Activated CD4-positive, alpha-beta T cell treated with anti-CD3 and anti-CD28 coated beads for 36 hours (primary cell): ENCODE data around the gene APCDD1L. TPM values are rescaled to one million over a fixed set of nuclear protein-coding genes. Genes with fewer than 3 reads are reported as not detected.

Experiments
- ATAC-seq: fragments of 200-7000 bp; cut with Tn5 transposase; one replicate; pipeline ENCODE4 v1.10.0; 2021; ENCODE audit warnings: mild to moderate bottlenecking, moderate library complexity
- CTCF ChIA-PET: fragments of 350-600 bp; sonication (Branson Sonifier 250); formaldehyde crosslinking; loops from one replicate; lab custom pipeline; 2021; ENCODE audit warnings: antibody characterized with exemption; lab: Charles Lee
- POLR2A ChIA-PET: fragments of 350-600 bp; sonication (Branson Sonifier 250); formaldehyde crosslinking; loops from one replicate; lab custom pipeline; 2021; ENCODE audit warnings: antibody characterized with exemption, inconsistent platforms; lab: Charles Lee
- DNase-seq: peaks from one replicate; pipeline ENCODE4 v3.0.0-alpha.2; 2020
- H3K27ac Mint-ChIP-seq: one replicate; pipeline ENCODE4 v1.8.0; 2021; ENCODE audit warnings: mixed read lengths
- H3K27me3 Mint-ChIP-seq: one replicate; pipeline ENCODE4 v1.8.0; 2021; ENCODE audit warnings: mixed read lengths
- H3K36me3 Mint-ChIP-seq: one replicate; pipeline ENCODE4 v1.8.0; 2021; ENCODE audit warnings: low read depth, mixed read lengths
- H3K4me1 Mint-ChIP-seq: one replicate; pipeline ENCODE4 v1.8.0; 2021; ENCODE audit warnings: mixed read lengths
- H3K4me3 Mint-ChIP-seq: one replicate; pipeline ENCODE4 v1.8.0; 2021; ENCODE audit warnings: mild to moderate bottlenecking, moderate library complexity, mixed read lengths
- H3K9me3 Mint-ChIP-seq: one replicate; pipeline ENCODE4 v1.8.0; 2021; ENCODE audit warnings: low read depth, mixed read lengths
- intact Hi-C, 2 experiments: fragments of 100-400 bp; cut with DNase I in 1 of 2; cut with micrococcal nuclease in 1 of 2; formaldehyde crosslinking; loops; one replicate each; pipeline versions ENCODE4 v1.14.2 to v1.15.1; 2022 to 2024; cut with DNase I, micrococcal nuclease
- total RNA-seq, 2 experiments: library from RNA; stranded (reverse); gene quantifications; one replicate each; pipeline ENCODE4 v1.2.3, GENCODE V29; 2021

APCDD1L gene
- total RNA-seq, 2 experiments from 2014 or later, result not detected

- ATAC-seq (no peak), DNase-seq (no peak)
- Mint-ChIP-seq H3K4me3 (no peak overlapping the region), H3K9me3 (no peaks in the 10 kb centered on the region), H3K4me1 (no peaks in the 10 kb centered on the region), H3K36me3 (no peaks in the 10 kb centered on the region), H3K27me3 (peaks cover 2% of the 10 kb centered on the region), H3K27ac (no peak overlapping the region)
- CTCF ChIA-PET, result no interaction called here
- POLR2A ChIA-PET, result no interaction called here
- intact Hi-C loops, result no loop called here
Observed at GRCh38 chr20:58470336-58471192, 44.6 kb downstream of the APCDD1L start.

- ChIA-PET POLR2A (no interaction called here), CTCF (interaction anchor here (0.7 kb wide), 1 partner anchor 137 kb away, joined by 3 read pairs; no protein-coding TSS in a partner anchor)
- no peak overlapping the region for H3K4me3 Mint-ChIP-seq
- peaks cover 2% of the 10 kb centered on the region for H3K27me3 Mint-ChIP-seq
- ATAC-seq (no peak), DNase-seq (no peak)
- intact Hi-C loops, result no loop called here
- no peaks in the 10 kb centered on the region for H3K36me3 Mint-ChIP-seq
- H3K4me1 Mint-ChIP-seq, result no peaks in the 10 kb centered on the region
- no peak overlapping the region for H3K27ac Mint-ChIP-seq
- no peaks in the 10 kb centered on the region for H3K9me3 Mint-ChIP-seq
Observed at GRCh38 chr20:58469616-58470015, 45.6 kb downstream of the APCDD1L start.

- POLR2A ChIA-PET, result no interaction called here
- intact Hi-C loops, result no loop called here
- Mint-ChIP-seq H3K4me1 (no peaks in the 10 kb centered on the region), H3K27me3 (peaks cover 2% of the 10 kb centered on the region), H3K9me3 (no peaks in the 10 kb centered on the region), H3K27ac (no peak overlapping the region), H3K36me3 (no peaks in the 10 kb centered on the region), H3K4me3 (no peak overlapping the region)
- no peak for DNase-seq
- CTCF ChIA-PET, result no interaction called here
- ATAC-seq, result no peak
Observed at GRCh38 chr20:58467572-58468527, 47.3 kb downstream of the APCDD1L start.

- DNase-seq (no peak), ATAC-seq (no peak)
- CTCF ChIA-PET, result no interaction called here
- no peak overlapping the region for H3K27ac Mint-ChIP-seq
- H3K4me3 Mint-ChIP-seq, result no peak overlapping the region
- intact Hi-C loops, result no loop called here
- no peaks in the 10 kb centered on the region for H3K4me1 Mint-ChIP-seq
- H3K36me3 Mint-ChIP-seq, result no peaks in the 10 kb centered on the region
- peaks cover 2% of the 10 kb centered on the region for H3K27me3 Mint-ChIP-seq
- no peaks in the 10 kb centered on the region for H3K9me3 Mint-ChIP-seq
- POLR2A ChIA-PET, result no interaction called here
Observed at GRCh38 chr20:58466729-58467571, 48.2 kb downstream of the APCDD1L start.

- Mint-ChIP-seq H3K36me3 (no peaks in the 10 kb centered on the region), H3K27ac (no peak overlapping the region), H3K27me3 (peaks cover 2% of the 10 kb centered on the region), H3K4me1 (no peaks in the 10 kb centered on the region), H3K4me3 (no peak overlapping the region), H3K9me3 (no peaks in the 10 kb centered on the region)
- POLR2A ChIA-PET, result no interaction called here
- ATAC-seq, result no peak
- CTCF ChIA-PET, result interaction anchor here (0.6 kb wide), 1 partner anchor 76 kb away, joined by 3 read pairs; no protein-coding TSS in a partner anchor
- DNase-seq, result no peak
- intact Hi-C loops, result no loop called here
Observed at GRCh38 chr20:58466095-58466708, 49.0 kb downstream of the APCDD1L start.

GRCh38 chr20:58464838-58465237, 50.4 kb downstream of the APCDD1L start:
- H3K27me3 Mint-ChIP-seq, result peaks cover 2% of the 10 kb centered on the region
- H3K9me3 Mint-ChIP-seq, result no peaks in the 10 kb centered on the region
- ChIA-PET CTCF (interaction anchor here (1.2 kb wide), 1 partner anchor 17 kb away, joined by 4 read pairs; no protein-coding TSS in a partner anchor), POLR2A (no interaction called here)
- ATAC-seq (no peak), DNase-seq (no peak)
- no peaks in the 10 kb centered on the region for H3K36me3 Mint-ChIP-seq
- no peak overlapping the region for H3K4me3 Mint-ChIP-seq
- intact Hi-C loops, result no loop called here
- H3K4me1 Mint-ChIP-seq, result no peaks in the 10 kb centered on the region
- no peak overlapping the region for H3K27ac Mint-ChIP-seq

GRCh38 chr20:58463256-58463655, 51.9 kb downstream of the APCDD1L start:
- H3K36me3 Mint-ChIP-seq, result no peaks in the 10 kb centered on the region
- H3K27me3 Mint-ChIP-seq, result peaks cover 2% of the 10 kb centered on the region
- intact Hi-C loops, result no loop called here
- no peaks in the 10 kb centered on the region for H3K9me3 Mint-ChIP-seq
- no peaks in the 10 kb centered on the region for H3K4me1 Mint-ChIP-seq
- ChIA-PET POLR2A (no interaction called here), CTCF (interaction anchor here (0.6 to 1.2 kb wide), 2 partner anchors 11 to 233 kb away, joined by 3 to 4 read pairs; no protein-coding TSS in a partner anchor)
- no peak overlapping the region for H3K4me3 Mint-ChIP-seq
- no peak for DNase-seq
- ATAC-seq, result no peak
- no peak overlapping the region for H3K27ac Mint-ChIP-seq

- ChIA-PET POLR2A (interaction anchor here (0.6 kb wide), 1 partner anchor 20 kb away, joined by 3 read pairs; no protein-coding TSS in a partner anchor), CTCF (no interaction called here)
- Mint-ChIP-seq H3K4me3 (no peak overlapping the region), H3K36me3 (no peaks in the 10 kb centered on the region), H3K27me3 (peaks cover 2% of the 10 kb centered on the region), H3K9me3 (no peaks in the 10 kb centered on the region), H3K27ac (no peak overlapping the region), H3K4me1 (no peaks in the 10 kb centered on the region)
- intact Hi-C loops, result no loop called here
- no peak for DNase-seq
- ATAC-seq, result no peak
Observed at GRCh38 chr20:58461899-58462298, 53.3 kb downstream of the APCDD1L start.

GRCh38 chr20:58461104-58461503, 54.1 kb downstream of the APCDD1L start:
- intact Hi-C loops, result no loop called here
- ChIA-PET CTCF (no interaction called here), POLR2A (no interaction called here)
- Mint-ChIP-seq H3K4me1 (no peaks in the 10 kb centered on the region), H3K27me3 (no peaks in the 10 kb centered on the region), H3K9me3 (no peaks in the 10 kb centered on the region), H3K27ac (no peak overlapping the region), H3K4me3 (no peak overlapping the region), H3K36me3 (no peaks in the 10 kb centered on the region)
- ATAC-seq (no peak), DNase-seq (no peak)

GRCh38 chr20:58459058-58459750, 56.0 kb downstream of the APCDD1L start:
- H3K4me3 Mint-ChIP-seq, result no peak overlapping the region
- ATAC-seq (no peak), DNase-seq (no peak)
- no peaks in the 10 kb centered on the region for H3K27me3 Mint-ChIP-seq
- peaks cover 2% of the 10 kb centered on the region for H3K9me3 Mint-ChIP-seq
- ChIA-PET CTCF (interaction anchor here (0.6 to 1.3 kb wide), 3 partner anchors 38 to 223 kb away, joined by 3 to 4 read pairs (median 3); no protein-coding TSS in a partner anchor), POLR2A (no interaction called here)
- no peak overlapping the region for H3K27ac Mint-ChIP-seq
- H3K4me1 Mint-ChIP-seq, result no peaks in the 10 kb centered on the region
- peaks cover 6% of the 10 kb centered on the region for H3K36me3 Mint-ChIP-seq
- intact Hi-C loops, result no loop called here
